ENCODE data around the gene HBG1. TPM values are rescaled to one million over a fixed set of nuclear protein-coding genes. Genes with fewer than 3 reads are reported as not detected.

Gene HBG1
- total and polyA plus RNA-seq, 2 donors from 2014 or later, result not detected

DNA sequence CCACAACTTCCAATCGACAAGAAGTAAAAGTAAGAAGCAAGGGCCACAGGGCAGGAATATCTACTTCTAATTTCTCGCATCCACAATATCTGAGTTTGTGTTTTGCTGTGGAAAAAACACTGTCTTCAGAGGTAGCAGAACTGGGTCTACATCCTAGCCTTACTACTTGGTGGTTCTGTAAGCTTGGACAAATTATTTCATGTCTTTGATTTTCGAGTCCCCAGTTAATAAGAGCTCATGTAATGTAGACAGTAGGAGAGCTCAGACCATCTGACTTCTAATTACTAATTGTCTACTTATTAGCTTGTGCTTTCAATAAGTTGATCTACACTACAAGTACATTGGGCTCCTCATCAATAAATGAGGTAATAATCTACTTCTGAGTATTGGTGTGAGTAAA is 33.4 kb upstream of the HBG1 start:
- Histone ChIP-seq H3K27ac (ENCODE audit: low read depth in 2 of 2, low read length in 2 of 2) (no peak overlapping the region), H3K4me3 (ENCODE audit: low read length in 3 of 3) (no peak overlapping the region), H3K9ac (ENCODE audit: low read length in 3 of 3) (no peak overlapping the region), H3K36me3 (ENCODE audit: control insufficient read depth in 2 of 3, insufficient read depth in 3 of 3, low read length in 3 of 3) (no peaks in the 10 kb centered on the region), H3K4me1 (ENCODE audit: control insufficient read depth in 2 of 3, insufficient read depth in 2 of 3, low read depth in 1 of 3, low read length in 3 of 3) (no peaks in the 10 kb centered on the region), H3K27me3 (ENCODE audit: control insufficient read depth, insufficient read depth, low read length) (no peaks in the 10 kb centered on the region), H3K9me3 (ENCODE audit: control insufficient read depth in 2 of 3, insufficient read depth in 1 of 3, low read length in 3 of 3) (no peaks in the 10 kb centered on the region)
- no peak for FAIRE-seq
- DNase-seq, result no peak
- TF ChIP-seq CTCF (IDR thresholded peaks at IDR 0.05; ENCODE audit: borderline replicate concordance, extremely low read depth, insufficient read depth), result no peak
- intact Hi-C loops (cut with DNase I), result no loop called here

GRCh38 chr11:5282628-5283027 is 33.0 kb upstream of the HBG1 start:
- H3K4me1 ChIP-seq (ENCODE audit: control insufficient read depth in 2 of 3, insufficient read depth in 2 of 3, low read depth in 1 of 3, low read length in 3 of 3), result no peaks in the 10 kb centered on the region
- no peak overlapping the region for H3K27ac ChIP-seq (ENCODE audit: low read depth in 2 of 2, low read length in 2 of 2)
- no peak overlapping the region for H3K9ac ChIP-seq (ENCODE audit: low read length in 3 of 3)
- no peak for TF ChIP-seq CTCF (IDR thresholded peaks at IDR 0.05; ENCODE audit: borderline replicate concordance, extremely low read depth, insufficient read depth)
- no peak for FAIRE-seq
- no peak overlapping the region for H3K4me3 ChIP-seq (ENCODE audit: low read length in 3 of 3)
- intact Hi-C loops (cut with DNase I), result no loop called here
- no peaks in the 10 kb centered on the region for H3K27me3 ChIP-seq (ENCODE audit: control insufficient read depth, insufficient read depth, low read length)
- no peaks in the 10 kb centered on the region for H3K9me3 ChIP-seq (ENCODE audit: control insufficient read depth in 2 of 3, insufficient read depth in 1 of 3, low read length in 3 of 3)
- H3K36me3 ChIP-seq (ENCODE audit: control insufficient read depth in 2 of 3, insufficient read depth in 3 of 3, low read length in 3 of 3), result no peaks in the 10 kb centered on the region
- no peak for DNase-seq

DNA sequence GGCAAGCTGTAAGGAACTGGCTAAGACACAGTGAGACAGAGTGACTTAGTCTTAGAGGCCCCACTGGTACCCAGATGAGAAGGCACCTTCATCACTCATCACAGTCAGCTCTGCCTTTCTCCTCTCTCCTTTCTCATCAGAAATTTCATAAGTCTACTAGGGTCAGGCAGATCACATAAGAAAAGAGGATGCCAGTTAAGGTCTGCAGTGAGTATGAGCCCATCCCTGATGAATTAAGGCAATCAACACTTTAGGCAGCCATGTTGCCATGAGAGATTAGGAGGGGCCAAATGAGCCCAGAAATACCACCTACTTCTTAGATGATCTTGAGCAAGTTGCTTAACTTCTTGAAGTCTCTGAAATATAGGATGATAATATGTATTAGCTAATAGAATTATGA is 31.9 kb upstream of the HBG1 start:
- intact Hi-C loops (cut with DNase I), result no loop called here
- no peak for DNase-seq
- Histone ChIP-seq H3K27me3 (ENCODE audit: control insufficient read depth, insufficient read depth, low read length) (no peaks in the 10 kb centered on the region), H3K9me3 (ENCODE audit: control insufficient read depth in 2 of 3, insufficient read depth in 1 of 3, low read length in 3 of 3) (no peaks in the 10 kb centered on the region), H3K4me3 (ENCODE audit: low read length in 3 of 3) (no peak overlapping the region), H3K27ac (ENCODE audit: low read depth in 2 of 2, low read length in 2 of 2) (no peak overlapping the region), H3K9ac (ENCODE audit: low read length in 3 of 3) (no peak overlapping the region), H3K4me1 (ENCODE audit: control insufficient read depth in 2 of 3, insufficient read depth in 2 of 3, low read depth in 1 of 3, low read length in 3 of 3) (no peaks in the 10 kb centered on the region), H3K36me3 (ENCODE audit: control insufficient read depth in 2 of 3, insufficient read depth in 3 of 3, low read length in 3 of 3) (no peaks in the 10 kb centered on the region)
- no peak for FAIRE-seq
- no peak for TF ChIP-seq CTCF (IDR thresholded peaks at IDR 0.05; ENCODE audit: borderline replicate concordance, extremely low read depth, insufficient read depth)

DNA sequence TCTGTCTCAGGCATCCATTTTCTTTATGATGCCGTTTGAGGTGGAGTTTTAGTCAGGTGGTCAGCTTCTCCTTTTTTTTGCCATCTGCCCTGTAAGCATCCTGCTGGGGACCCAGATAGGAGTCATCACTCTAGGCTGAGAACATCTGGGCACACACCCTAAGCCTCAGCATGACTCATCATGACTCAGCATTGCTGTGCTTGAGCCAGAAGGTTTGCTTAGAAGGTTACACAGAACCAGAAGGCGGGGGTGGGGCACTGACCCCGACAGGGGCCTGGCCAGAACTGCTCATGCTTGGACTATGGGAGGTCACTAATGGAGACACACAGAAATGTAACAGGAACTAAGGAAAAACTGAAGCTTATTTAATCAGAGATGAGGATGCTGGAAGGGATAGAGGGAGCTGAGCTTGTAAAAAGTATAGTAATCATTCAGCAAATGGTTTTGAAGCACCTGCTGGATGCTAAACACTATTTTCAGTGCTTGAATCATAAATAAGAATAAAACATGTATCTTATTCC is 31.0 kb upstream of the HBG1 start:
- Histone ChIP-seq H3K4me1 (ENCODE audit: control insufficient read depth in 2 of 3, insufficient read depth in 2 of 3, low read depth in 1 of 3, low read length in 3 of 3) (no peaks in the 10 kb centered on the region), H3K4me3 (ENCODE audit: low read length in 3 of 3) (no peak overlapping the region), H3K27me3 (ENCODE audit: control insufficient read depth, insufficient read depth, low read length) (no peaks in the 10 kb centered on the region), H3K27ac (ENCODE audit: low read depth in 2 of 2, low read length in 2 of 2) (no peak overlapping the region), H3K9me3 (ENCODE audit: control insufficient read depth in 2 of 3, insufficient read depth in 1 of 3, low read length in 3 of 3) (no peaks in the 10 kb centered on the region), H3K36me3 (ENCODE audit: control insufficient read depth in 2 of 3, insufficient read depth in 3 of 3, low read length in 3 of 3) (no peaks in the 10 kb centered on the region), H3K9ac (ENCODE audit: low read length in 3 of 3) (no peak overlapping the region)
- peak in 2 of 5 donors; percentile 23 to 64 for DNase-seq
- FAIRE-seq, result no peak
- TF ChIP-seq CTCF (IDR thresholded peaks at IDR 0.05; ENCODE audit: borderline replicate concordance, extremely low read depth, insufficient read depth), result no peak
- intact Hi-C loops (cut with DNase I), result no loop called here
